A673 (cell line): ENCODE results near the gene CUL9. TPM values are rescaled to one million over a fixed set of nuclear protein-coding genes. Genes with fewer than 3 reads are reported as not detected.

Experiments used
- BruUV-seq: library from RNA; stranded (reverse); fragments of 400-500 nt; replicated peaks from 2 replicates; lab custom pipeline; 2021; lab: Mats Ljungman, UMichigan
- CTCF ChIA-PET: fragments of 300-600 bp; sonication (Branson Sonifier 250); formaldehyde crosslinking; loops from one replicate; lab custom pipeline; 2022; ENCODE audit warnings: antibody characterized with exemption; lab: Charles Lee
- POLR2A ChIA-PET: fragments of 300-600 bp; sonication (Branson Sonifier 250); formaldehyde crosslinking; loops from one replicate; lab custom pipeline; 2022; ENCODE audit warnings: antibody characterized with exemption; ENCODE audit not compliant: low non-redundant PET; lab: Charles Lee
- DNase-seq: peaks from one replicate; pipeline ENCODE4 v3.0.0-alpha.2; 2015; ENCODE audit warnings: low spot score
- H3K27ac ChIP-seq: fragments of 200-600 bp; sonication (generic); 2 replicates; pipeline ENCODE4 v1.5.1; 2016; ENCODE audit warnings: mixed run types, low read depth, mild to moderate bottlenecking, mixed read lengths, antibody characterized with exemption, low read length; ENCODE audit not compliant: poor library complexity, severe bottlenecking
- H3K27me3 ChIP-seq: fragments of 200-600 bp; sonication (generic); replicated peaks from 2 replicates; pipeline ENCODE4 v1.6.1; 2017; ENCODE audit warnings: mixed run types, low read depth, mild to moderate bottlenecking, mixed read lengths, antibody characterized with exemption, low read length; ENCODE audit not compliant: insufficient read depth, poor library complexity
- H3K36me3 ChIP-seq: fragments of 200-600 bp; sonication (generic); 2 replicates; pipeline ENCODE4 v1.6.1; 2016; ENCODE audit warnings: mixed run types, mild to moderate bottlenecking, mixed read lengths, antibody characterized with exemption, low read length; ENCODE audit not compliant: insufficient read depth, poor library complexity, severe bottlenecking
- H3K4me1 ChIP-seq: fragments of 200-600 bp; sonication (generic); 2 replicates; pipeline ENCODE4 v1.6.1; 2017; ENCODE audit warnings: mixed run types, mild to moderate bottlenecking, mixed read lengths, antibody characterized with exemption, low read length; ENCODE audit not compliant: insufficient read depth, poor library complexity, severe bottlenecking
- H3K4me3 ChIP-seq: fragments of 200-600 bp; sonication (generic); 2 replicates; pipeline ENCODE4 v1.5.1; 2016; ENCODE audit warnings: low read depth, mixed run types, mild to moderate bottlenecking, mixed read lengths, low read length; ENCODE audit not compliant: poor library complexity, severe bottlenecking
- H3K9me3 ChIP-seq: fragments of 200-600 bp; sonication (generic); 2 replicates; pipeline ENCODE4 v1.6.1; 2016; ENCODE audit warnings: mixed run types, low read depth, mild to moderate bottlenecking, mixed read lengths, antibody characterized with exemption, low read length; ENCODE audit not compliant: poor library complexity, severe bottlenecking
- CTCF ChIP-seq: fragments of 300-800, 200-600 bp; sonication (generic); conservative IDR thresholded peaks from 2 replicates; pipeline ENCODE4 v1.5.1; 2017; ENCODE audit warnings: low read depth, mild to moderate bottlenecking, antibody characterized with exemption, low read length, moderate library complexity, mixed read lengths
- EZH2 ChIP-seq: fragments of 200-600 bp; sonication (generic); IDR thresholded peaks from 2 replicates; pipeline ENCODE4 v1.6.1; 2017; ENCODE audit warnings: borderline replicate concordance, low read depth, mild to moderate bottlenecking, mixed read lengths, antibody characterized with exemption, low read length; ENCODE audit not compliant: poor library complexity, severe bottlenecking
- intact Hi-C: fragments of 100-400 bp; cut with micrococcal nuclease; formaldehyde crosslinking; loops from one replicate; pipeline ENCODE4 v1.10.0; 2022; ENCODE audit not compliant: unreplicated experiment
- total RNA-seq: library from RNA; stranded (reverse); gene quantifications from 2 replicates; pipeline ENCODE4 v1.2.3, GENCODE V29; 2021

Gene CUL9
- total RNA-seq, 1 experiment from 2014 or later = 38.7 TPM

- BruUV-seq = no TSS peak
- POLR2A ChIA-PET = no interaction called here
- no peak for DNase-seq
- H3K4me1 ChIP-seq = peaks cover 11% of the 10 kb centered on the region
- no peak for TF ChIP-seq EZH2
- no peak for TF ChIP-seq CTCF
- intact Hi-C loops = no loop called here
- CTCF ChIA-PET = no interaction called here
- H3K36me3 ChIP-seq = peaks cover 22% of the 10 kb centered on the region
- no peaks in the 10 kb centered on the region for H3K9me3 ChIP-seq
- H3K27me3 ChIP-seq = no peaks in the 10 kb centered on the region
- no peak overlapping the region for H3K27ac ChIP-seq
- H3K4me3 ChIP-seq = no peak overlapping the region
Observed at GRCh38 chr6:43184268-43184985, 2.4 kb downstream of the CUL9 start.

GRCh38 chr6:43185391-43185985 lies 3.5 kb downstream of the CUL9 start:
- POLR2A ChIA-PET = no interaction called here
- Histone ChIP-seq H3K27me3 (no peaks in the 10 kb centered on the region), H3K27ac (no peak overlapping the region), H3K36me3 (peaks cover 20% of the 10 kb centered on the region), H3K4me1 (peaks cover 11% of the 10 kb centered on the region), H3K4me3 (no peak overlapping the region), H3K9me3 (no peaks in the 10 kb centered on the region)
- CTCF ChIA-PET = no interaction called here
- DNase-seq = no peak
- no peak for TF ChIP-seq EZH2
- TF ChIP-seq CTCF = no peak
- intact Hi-C loops = no loop called here
- no TSS peak for BruUV-seq

GRCh38 chr6:43186019-43186418 lies 4.0 kb downstream of the CUL9 start:
- Histone ChIP-seq H3K27me3 (no peaks in the 10 kb centered on the region), H3K9me3 (no peaks in the 10 kb centered on the region), H3K36me3 (peaks cover 20% of the 10 kb centered on the region), H3K4me1 (peaks cover 11% of the 10 kb centered on the region), H3K4me3 (no peak overlapping the region), H3K27ac (no peak overlapping the region)
- ChIA-PET CTCF (no interaction called here), POLR2A (no interaction called here)
- BruUV-seq = no TSS peak
- no peak for DNase-seq
- intact Hi-C loops = no loop called here
- TF ChIP-seq EZH2 (no peak), CTCF (no peak)
